K562 (cell line): ENCODE results near the gene VDR. TPM values are rescaled to one million over a fixed set of nuclear protein-coding genes. Genes with fewer than 3 reads are reported as not detected.

Source experiments
- ATAC-seq: fragments of 200-7000 bp; cut with Tn5 transposase; 3 replicates; pipeline ENCODE4 v1.9.1; 2020; ENCODE audit warnings: moderate library complexity
- BruUV-seq: library from RNA; stranded (reverse); fragments of 400-500 nt; replicated peaks from 2 replicates; lab custom pipeline; 2021; lab: Mats Ljungman, UMichigan
- CTCF ChIA-PET: fragments of 300-600 bp; formaldehyde crosslinking; extraction: SDS; loops from one replicate; lab custom pipeline; 2021; ENCODE audit warnings: low intra/inter-chr PET ratio; lab: Yijun Ruan, JAX
- POLR2A ChIA-PET: fragments of 300-600, 350-650 bp; sonication (Branson Sonifier 250); formaldehyde crosslinking; extraction: SDS; loops from one replicate; lab custom pipeline; 2021; ENCODE audit warnings: antibody characterized with exemption, inconsistent platforms; lab: Yijun Ruan, JAX
- DNase-seq, 4 experiments: peaks; one replicate each; pipeline versions ENCODE4 v3.0.0 to v3.0.0-alpha.2; 2011 to 2018; ENCODE audit warnings: low spot score in 3 of 4, mixed read lengths in 3 of 4; ENCODE audit errors: extremely low read depth in 1 of 4
- FAIRE-seq: peaks from 2 replicates; lab custom pipeline; 2011; peaks lifted over from hg19 to GRCh38; lab: Jason Lieb, UNC
- H2AFZ ChIP-seq: 2 replicates; pipeline ENCODE4 v1.6.0; 2011; ENCODE audit warnings: low read depth, low read length, control low read depth, inconsistent platforms
- H3K27ac ChIP-seq: fragments of 200-600 bp; 3 replicates; pipeline ENCODE4 v1.8.0; 2011; ENCODE audit warnings: low read depth, mild to moderate bottlenecking, control low read depth, inconsistent platforms, low read length, moderate library complexity, mixed read lengths; ENCODE audit errors: extremely low read depth
- H3K27me3 ChIP-seq, 2 experiments: fragments of 300-600 bp in 1 of 2; 2 replicates in 1 of 2; 3 replicates in 1 of 2; pipeline versions ENCODE4 v1.6.0 to v1.8.0; 2011; ENCODE audit warnings: inconsistent platforms in 2 of 2, low read length in 2 of 2, mild to moderate bottlenecking in 1 of 2, mixed read lengths in 1 of 2, moderate library complexity in 1 of 2; ENCODE audit not compliant: control insufficient read depth in 2 of 2, insufficient read depth in 2 of 2
- H3K36me3 ChIP-seq: fragments of 300-600 bp; 3 replicates; pipeline ENCODE4 v1.8.0; 2011; ENCODE audit warnings: mild to moderate bottlenecking, low read length, inconsistent platforms; ENCODE audit not compliant: control insufficient read depth, insufficient read depth
- H3K4me1 ChIP-seq, 2 experiments: fragments of 200-600 bp in 1 of 2; replicated peaks in 1 of 2; 2 replicates in 1 of 2; 3 replicates in 1 of 2; pipeline versions ENCODE4 v1.5.1 to v1.8.0; 2011; ENCODE audit warnings: inconsistent platforms in 2 of 2, low read length in 2 of 2, mild to moderate bottlenecking in 1 of 2, mixed read lengths in 1 of 2, moderate library complexity in 1 of 2; ENCODE audit not compliant: control insufficient read depth in 2 of 2, insufficient read depth in 2 of 2
- H3K4me2 ChIP-seq: 2 replicates; pipeline ENCODE4 v1.6.1; 2011; ENCODE audit warnings: low read length, control low read depth, inconsistent platforms, mixed read lengths; ENCODE audit not compliant: insufficient read depth
- H3K4me3 ChIP-seq: fragments of 200-600 bp; sonication (generic), shearing (Covaris generic); 2 replicates; pipeline ENCODE4 v1.5.1; 2016; ENCODE audit warnings: control low read depth, inconsistent platforms
- H3K79me2 ChIP-seq: fragments of 200-600 bp; 3 replicates; pipeline ENCODE4 v1.8.0; 2011; ENCODE audit warnings: low read length, inconsistent platforms; ENCODE audit not compliant: control insufficient read depth, insufficient read depth
- H3K9ac ChIP-seq, 2 experiments: 2 replicates each; pipeline versions ENCODE4 v1.6.0 to v1.6.1; 2011; ENCODE audit warnings: low read depth in 2 of 2, low read length in 2 of 2, control low read depth in 1 of 2, inconsistent platforms in 1 of 2, mild to moderate bottlenecking in 1 of 2, mixed read lengths in 1 of 2; ENCODE audit not compliant: insufficient read depth in 1 of 2
- H3K9me1 ChIP-seq: one replicate; pipeline ENCODE4 v1.6.0; 2011; ENCODE audit warnings: inconsistent platforms, mild to moderate bottlenecking, low read length, moderate library complexity; ENCODE audit not compliant: control insufficient read depth, insufficient read depth
- H3K9me3 ChIP-seq: replicated peaks from 2 replicates; pipeline ENCODE4 v1.5.1; 2011; ENCODE audit warnings: low read depth, low read length, inconsistent platforms; ENCODE audit not compliant: control insufficient read depth, insufficient read depth
- H4K20me1 ChIP-seq: replicated peaks from 2 replicates; pipeline ENCODE4 v1.6.1; 2011; ENCODE audit warnings: low read length, inconsistent platforms, mixed read lengths; ENCODE audit not compliant: control insufficient read depth, insufficient read depth
- BDP1 ChIP-seq: IDR thresholded peaks from 3 replicates; pipeline ENCODE4 v1.6.1; 2011; ENCODE audit not compliant: insufficient read length, insufficient read depth
- BHLHE40 ChIP-seq: IDR thresholded peaks from 2 replicates; pipeline ENCODE4 v1.6.1; 2011; ENCODE audit warnings: low read length, improper control_type of control experiment
- CCAR2 ChIP-seq: fragments of 200-400 bp; formaldehyde crosslinking; IDR thresholded peaks from 2 replicates; pipeline ENCODE4 v1.6.1; 2017; ENCODE audit warnings: mild to moderate bottlenecking, low read depth, low read length
- CREM ChIP-seq: IDR thresholded peaks from 2 replicates; pipeline ENCODE4 v1.6.1; 2014; ENCODE audit warnings: antibody characterized with exemption, low read depth
- DACH1 ChIP-seq: fragments of 450-650 bp; IDR thresholded peaks from 2 replicates; pipeline ENCODE4 v1.6.1; 2018; ENCODE audit not compliant: partially characterized antibody
- NR2C2 ChIP-seq, 2 experiments: fragments of 200-800 bp in 1 of 2; sonication (Bioruptor generic) in 1 of 2; sonication (generic) in 1 of 2; formaldehyde crosslinking in 1 of 2; IDR thresholded peaks; 2 replicates each; pipeline versions ENCODE4 v1.6.1 to v1.8.0; 2016 to 2022; ENCODE audit warnings: mild to moderate bottlenecking in 1 of 2, missing compliant biosample characterization in 1 of 2, missing genetic modification characterization in 1 of 2, missing genetic modification reagents in 1 of 2
- PCBP2 ChIP-seq: fragments of 200-400 bp; formaldehyde crosslinking; IDR thresholded peaks from 2 replicates; pipeline ENCODE4 v1.6.1; 2018; ENCODE audit warnings: low read length, low read depth, mild to moderate bottlenecking, moderate library complexity; ENCODE audit not compliant: poor library complexity, severe bottlenecking
- RBM22 ChIP-seq: fragments of 200-400 bp; formaldehyde crosslinking; IDR thresholded peaks from 2 replicates; pipeline ENCODE4 v1.6.1; 2018; ENCODE audit warnings: low read length, low read depth; ENCODE audit not compliant: poor library complexity, severe bottlenecking
- SAFB ChIP-seq: fragments of 200-400 bp; formaldehyde crosslinking; IDR thresholded peaks from 2 replicates; pipeline ENCODE4 v1.6.1; 2017; ENCODE audit warnings: low read depth, low read length, borderline replicate concordance
- TCF3 ChIP-seq: sonication (generic); formaldehyde crosslinking; IDR thresholded peaks from 2 replicates; pipeline ENCODE4 v1.4.0; 2020; ENCODE audit warnings: mild to moderate bottlenecking, missing genetic modification reagents
- ZNF133 ChIP-seq: fragments of 250-450 bp; sonication (Bioruptor Pico); IDR thresholded peaks from 2 replicates; pipeline ENCODE4 v1.4.0; 2020; ENCODE audit warnings: mild to moderate bottlenecking
- ZNF143 ChIP-seq: sonication (generic); formaldehyde crosslinking; IDR thresholded peaks from 2 replicates; pipeline ENCODE4 v1.9.0; 2022; ENCODE audit warnings: mild to moderate bottlenecking, missing genetic modification reagents
- ZNF780A ChIP-seq: fragments of 250-450 bp; sonication (Bioruptor Pico); IDR thresholded peaks from 2 replicates; pipeline ENCODE4 v1.5.0; 2021; ENCODE audit warnings: mild to moderate bottlenecking
- WGBS: fragments of 100-300 bp; shearing (Covaris generic); methylation state at CpG from one replicate; pipeline ENCODE4 v1.1.6; 2016; ENCODE audit warnings: low coverage, mixed read lengths; ENCODE audit not compliant: insufficient coverage; ENCODE audit errors: missing lambda C conversion rate; 5-methylcytosine and 5-hydroxymethylcytosine counted together
- in situ Hi-C: fragments of 300-500 bp; cut with MboI; formaldehyde crosslinking; loops from 4 replicates; pipeline ENCODE4 v1.15.0; 2018; ENCODE audit warnings: inconsistent platforms, mixed read lengths
- intact Hi-C: fragments of 100-400 bp; cut with micrococcal nuclease; formaldehyde crosslinking; loops from 2 replicates; pipeline ENCODE4 v1.14.2; 2022
- polyA plus RNA-seq, 8 experiments: library from polyadenylated mRNA; depleted of rRNA in 4 of 8; stranded (reverse) in 5 of 8; unstranded in 3 of 8; fragments of >200 nt; fragmentation: Nextera tagmentation in 2 of 8; fragmentation: Illumina TruSeq in 1 of 8; extraction: Ambion mirVana in 2 of 8; extraction: Trizol in 1 of 8; gene quantifications; 2 replicates each; pipeline versions ENCODE4 v1.2.1 to v1.2.3, GENCODE V29; 2011 to 2014; ENCODE audit warnings: inconsistent platforms in 1 of 8, missing spikeins in 1 of 8
- total RNA-seq, 7 experiments: library from RNA; depleted of rRNA in 6 of 7; stranded (reverse); fragments of >200 nt in 6 of 7; fragmentation: Illumina TruSeq in 2 of 7; extraction: Trizol in 2 of 7; gene quantifications; 2 replicates each; pipeline versions ENCODE4 v1.2.1 to v1.2.3, GENCODE V29; 2011 to 2021; ENCODE audit warnings: low replicate concordance in 1 of 7
- TF ChIP-seq, protein P1 (sequence below): fragments of 450-650 bp; IDR thresholded peaks from 2 replicates; pipeline ENCODE4 v1.6.1; 2016; ENCODE audit warnings: low read depth

The VDR gene
- total and polyA plus RNA-seq, 9 of the 15 experiments (the other 6 are each of a cell fraction or from before 2014, with no cell fraction given): 0.61 to 4.8 (median 2.0) TPM

DNA sequence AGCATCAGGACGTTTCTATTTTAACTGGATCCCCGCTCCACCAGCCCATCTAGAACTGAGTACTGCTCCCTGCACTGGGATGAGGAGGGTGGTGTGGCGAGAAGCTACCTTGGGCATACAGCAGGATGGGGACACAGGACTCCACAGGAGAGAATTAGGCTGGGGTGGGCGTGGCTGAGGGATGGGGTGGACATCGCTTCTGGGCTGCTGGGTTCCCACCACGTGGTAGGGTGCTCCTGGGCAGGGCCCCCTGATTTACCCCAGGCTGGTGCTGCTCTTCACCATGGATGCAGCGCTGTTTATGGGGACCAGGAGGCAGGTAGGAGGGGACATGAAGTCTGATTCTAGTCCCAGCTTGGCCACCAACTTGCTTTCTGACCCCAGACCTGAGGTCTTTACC is 41.9 kb downstream of the VDR start:
- POLR2A ChIA-PET: interaction anchor here (0.8 kb wide), 1 partner anchor 21 kb away, joined by 4 read pairs; no protein-coding TSS in a partner anchor
- H3K79me2 ChIP-seq: no peaks in the 10 kb centered on the region
- 42% methylated on average over 7 of the region's 7 CpGs for WGBS
- H4K20me1 ChIP-seq: no peaks in the 10 kb centered on the region
- H3K36me3 ChIP-seq: no peaks in the 10 kb centered on the region
- H3K4me1 ChIP-seq: peaks cover 3 to 8% of the 10 kb centered on the region in 2 experiments; a peak in 4 of 5 replicates
- TF ChIP-seq CREM (no peak), RBM22 (no peak), SAFB (no peak), DACH1 (no peak), TCF3 (CRISPR knock-in tag) (no peak), PCBP2 (no peak), BHLHE40 (no peak), BDP1 (no peak), ZNF143 (CRISPR knock-in tag) (no peak), ZNF780A (CRISPR knock-in tag) (no peak), NR2C2 (CRISPR knock-in tag; IDR thresholded peaks at IDR 0.05) (no peak), NR2C2 (tag; IDR thresholded peaks at IDR 0.05) (no peak), CCAR2 (no peak), ZNF133 (no peak)
- TF ChIP-seq, protein P1, sequence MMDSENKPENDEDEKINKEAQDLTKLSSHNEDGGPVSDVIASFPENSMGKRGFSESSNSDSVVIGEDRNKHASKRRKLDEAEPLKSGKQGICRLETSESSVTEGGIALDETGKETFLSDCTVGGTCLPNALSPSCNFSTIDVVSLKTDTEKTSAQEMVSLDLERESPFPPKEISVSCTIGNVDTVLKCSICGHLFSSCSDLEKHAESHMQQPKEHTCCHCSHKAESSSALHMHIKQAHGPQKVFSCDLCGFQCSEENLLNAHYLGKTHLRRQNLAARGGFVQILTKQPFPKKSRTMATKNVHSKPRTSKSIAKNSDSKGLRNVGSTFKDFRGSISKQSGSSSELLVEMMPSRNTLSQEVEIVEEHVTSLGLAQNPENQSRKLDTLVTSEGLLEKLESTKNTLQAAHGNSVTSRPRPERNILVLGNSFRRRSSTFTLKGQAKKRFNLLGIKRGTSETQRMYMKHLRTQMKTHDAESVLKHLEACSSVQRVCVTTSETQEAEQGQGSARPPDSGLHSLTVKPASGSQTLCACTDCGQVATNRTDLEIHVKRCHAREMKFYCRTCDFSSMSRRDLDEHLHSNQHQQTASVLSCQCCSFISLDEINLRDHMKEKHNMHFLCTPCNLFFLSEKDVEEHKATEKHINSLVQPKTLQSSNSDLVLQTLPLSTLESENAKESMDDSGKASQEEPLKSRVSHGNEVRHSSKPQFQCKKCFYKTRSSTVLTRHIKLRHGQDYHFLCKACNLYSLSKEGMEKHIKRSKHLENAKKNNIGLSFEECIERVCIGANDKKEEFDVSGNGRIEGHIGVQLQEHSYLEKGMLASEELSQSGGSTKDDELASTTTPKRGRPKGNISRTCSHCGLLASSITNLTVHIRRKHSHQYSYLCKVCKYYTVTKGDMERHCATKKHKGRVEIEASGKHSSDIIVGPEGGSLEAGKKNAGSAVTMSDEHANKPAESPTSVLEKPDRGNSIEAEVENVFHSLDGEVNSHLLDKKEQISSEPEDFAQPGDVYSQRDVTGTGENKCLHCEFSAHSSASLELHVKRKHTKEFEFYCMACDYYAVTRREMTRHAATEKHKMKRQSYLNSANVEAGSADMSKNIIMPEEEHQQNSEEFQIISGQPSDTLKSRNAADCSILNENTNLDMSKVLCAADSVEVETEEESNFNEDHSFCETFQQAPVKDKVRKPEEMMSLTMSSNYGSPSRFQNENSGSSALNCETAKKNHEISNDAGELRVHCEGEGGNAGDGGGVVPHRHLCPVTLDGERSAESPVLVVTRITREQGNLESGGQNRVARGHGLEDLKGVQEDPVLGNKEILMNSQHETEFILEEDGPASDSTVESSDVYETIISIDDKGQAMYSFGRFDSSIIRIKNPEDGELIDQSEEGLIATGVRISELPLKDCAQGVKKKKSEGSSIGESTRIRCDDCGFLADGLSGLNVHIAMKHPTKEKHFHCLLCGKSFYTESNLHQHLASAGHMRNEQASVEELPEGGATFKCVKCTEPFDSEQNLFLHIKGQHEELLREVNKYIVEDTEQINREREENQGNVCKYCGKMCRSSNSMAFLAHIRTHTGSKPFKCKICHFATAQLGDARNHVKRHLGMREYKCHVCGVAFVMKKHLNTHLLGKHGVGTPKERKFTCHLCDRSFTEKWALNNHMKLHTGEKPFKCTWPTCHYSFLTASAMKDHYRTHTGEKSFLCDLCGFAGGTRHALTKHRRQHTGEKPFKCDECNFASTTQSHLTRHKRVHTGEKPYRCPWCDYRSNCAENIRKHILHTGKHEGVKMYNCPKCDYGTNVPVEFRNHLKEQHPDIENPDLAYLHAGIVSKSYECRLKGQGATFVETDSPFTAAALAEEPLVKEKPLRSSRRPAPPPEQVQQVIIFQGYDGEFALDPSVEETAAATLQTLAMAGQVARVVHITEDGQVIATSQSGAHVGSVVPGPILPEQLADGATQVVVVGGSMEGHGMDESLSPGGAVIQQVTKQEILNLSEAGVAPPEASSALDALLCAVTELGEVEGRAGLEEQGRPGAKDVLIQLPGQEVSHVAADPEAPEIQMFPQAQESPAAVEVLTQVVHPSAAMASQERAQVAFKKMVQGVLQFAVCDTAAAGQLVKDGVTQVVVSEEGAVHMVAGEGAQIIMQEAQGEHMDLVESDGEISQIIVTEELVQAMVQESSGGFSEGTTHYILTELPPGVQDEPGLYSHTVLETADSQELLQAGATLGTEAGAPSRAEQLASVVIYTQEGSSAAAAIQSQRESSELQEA: no peak
- no peaks in the 10 kb centered on the region for H3K9me1 ChIP-seq
- FAIRE-seq (no peak), ATAC-seq (no peak), DNase-seq (peak in 2 of 4 experiments; percentile 21 to 24)
- in situ Hi-C loops: no loop called here
- CTCF ChIA-PET: no interaction called here
- no TSS peak for BruUV-seq
- intact Hi-C loops: no loop called here
- no peak overlapping the region for H3K9ac ChIP-seq
- H2AFZ ChIP-seq: no peak overlapping the region
- H3K4me2 ChIP-seq: no peak overlapping the region
- H3K9me3 ChIP-seq: no peaks in the 10 kb centered on the region
- H3K27ac ChIP-seq: no peak overlapping the region
- peaks cover 0 to 9% of the 10 kb centered on the region in 2 experiments; a peak in 1 of 5 replicates for H3K27me3 ChIP-seq
- H3K4me3 ChIP-seq: no peak overlapping the region
